ENCODE results near the gene RALGPS1. TPM values are rescaled to one million over a fixed set of nuclear protein-coding genes. Genes with fewer than 3 reads are reported as not detected.
A peak's percentile ranks its signal among the peaks of the same experiment; 100 is the strongest.

Gene RALGPS1
- total RNA-seq, 2 donors from 2014 or later: 7.6 to 18.5 TPM

DNA sequence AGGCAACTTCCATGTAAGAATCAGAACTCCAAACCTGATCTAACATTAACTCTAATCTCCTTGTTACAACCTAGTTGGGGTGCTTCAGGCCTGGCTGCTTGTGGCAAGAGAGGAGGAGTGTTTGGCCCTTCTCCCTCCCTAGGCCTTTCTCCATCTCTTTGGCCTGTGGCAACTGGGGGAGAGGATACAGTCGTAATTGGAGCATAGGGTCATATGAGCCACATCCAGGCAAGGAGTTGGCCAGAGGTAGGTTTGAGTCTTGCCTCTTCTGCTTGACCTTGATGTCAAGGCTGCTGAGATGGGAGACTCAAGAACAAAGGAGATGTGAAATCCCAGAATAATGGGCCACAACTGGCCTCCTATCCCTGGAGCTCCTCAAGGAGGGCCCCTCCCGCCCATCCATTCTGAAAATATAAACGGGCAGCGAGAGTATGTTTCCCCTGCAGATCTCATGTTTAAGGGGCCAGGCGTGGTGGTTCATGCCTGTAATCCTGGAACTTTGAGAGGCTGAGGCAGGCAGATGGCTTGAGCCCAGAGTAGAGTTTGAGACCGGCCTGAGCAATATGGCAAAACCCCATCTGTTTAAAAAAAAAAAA is 267.1 kb downstream of the RALGPS1 start:
- H3K36me3 ChIP-seq: no peaks in the 10 kb centered on the region
- no peaks in the 10 kb centered on the region for H3K9me3 ChIP-seq
- ATAC-seq (ENCODE audit: insufficient number of reproducible peaks, low FRiP score, low read depth) (no peak), DNase-seq (ENCODE audit: low spot score) (no peak)
- no peak overlapping the region for H3K27ac ChIP-seq
- TF ChIP-seq, protein P1, sequence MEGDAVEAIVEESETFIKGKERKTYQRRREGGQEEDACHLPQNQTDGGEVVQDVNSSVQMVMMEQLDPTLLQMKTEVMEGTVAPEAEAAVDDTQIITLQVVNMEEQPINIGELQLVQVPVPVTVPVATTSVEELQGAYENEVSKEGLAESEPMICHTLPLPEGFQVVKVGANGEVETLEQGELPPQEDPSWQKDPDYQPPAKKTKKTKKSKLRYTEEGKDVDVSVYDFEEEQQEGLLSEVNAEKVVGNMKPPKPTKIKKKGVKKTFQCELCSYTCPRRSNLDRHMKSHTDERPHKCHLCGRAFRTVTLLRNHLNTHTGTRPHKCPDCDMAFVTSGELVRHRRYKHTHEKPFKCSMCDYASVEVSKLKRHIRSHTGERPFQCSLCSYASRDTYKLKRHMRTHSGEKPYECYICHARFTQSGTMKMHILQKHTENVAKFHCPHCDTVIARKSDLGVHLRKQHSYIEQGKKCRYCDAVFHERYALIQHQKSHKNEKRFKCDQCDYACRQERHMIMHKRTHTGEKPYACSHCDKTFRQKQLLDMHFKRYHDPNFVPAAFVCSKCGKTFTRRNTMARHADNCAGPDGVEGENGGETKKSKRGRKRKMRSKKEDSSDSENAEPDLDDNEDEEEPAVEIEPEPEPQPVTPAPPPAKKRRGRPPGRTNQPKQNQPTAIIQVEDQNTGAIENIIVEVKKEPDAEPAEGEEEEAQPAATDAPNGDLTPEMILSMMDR (IDR thresholded peaks at IDR 0.05): no peak
- no peaks in the 10 kb centered on the region for H3K27me3 ChIP-seq (replicated peaks; ENCODE audit: insufficient read depth)
- H3K4me1 ChIP-seq (ENCODE audit: control insufficient read depth in 1 of 2, low read depth in 2 of 2): peaks cover 22 to 57% of the 10 kb centered on the region in 2 donors
- H3K4me3 ChIP-seq: no peak overlapping the region

DNA sequence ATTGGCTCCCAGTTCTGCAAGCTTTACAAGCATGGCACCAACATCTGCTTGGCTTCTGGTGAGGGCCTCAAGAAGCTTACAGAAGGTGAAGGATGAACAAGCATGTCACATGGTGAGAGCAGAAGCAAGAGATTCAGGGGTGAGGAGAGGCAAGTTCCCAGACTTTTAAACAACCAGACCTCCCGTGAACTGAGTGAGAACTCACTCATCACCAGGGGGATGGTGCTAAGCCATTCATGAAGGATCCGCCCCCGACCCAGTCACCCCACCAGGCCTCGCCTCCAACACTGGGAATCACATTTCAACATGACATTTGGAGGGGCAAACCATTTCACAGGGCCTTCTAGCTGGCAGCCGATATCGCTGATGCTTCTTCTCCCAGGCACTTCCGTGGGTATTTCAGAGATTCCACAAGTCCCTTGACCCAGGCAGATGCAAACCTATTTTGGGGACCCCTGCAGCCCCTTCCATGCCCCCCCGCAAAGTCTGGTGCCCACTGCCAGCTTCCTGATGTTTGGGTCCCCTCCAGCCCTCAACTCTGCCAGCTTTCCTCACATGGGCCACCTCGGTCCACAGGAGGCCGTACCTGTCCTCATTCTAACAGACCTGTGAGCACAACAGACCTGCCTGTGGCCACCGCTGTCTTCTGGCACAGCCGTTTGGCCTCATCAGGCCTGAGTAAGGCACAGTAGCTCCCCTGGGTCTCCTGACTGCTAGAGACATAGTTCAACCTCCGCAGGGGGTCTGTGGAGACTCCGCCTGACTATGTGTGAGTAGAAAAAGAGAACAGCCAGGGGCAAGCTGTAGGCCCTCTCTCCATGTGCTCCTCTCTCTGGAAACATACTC is 268.5 kb downstream of the RALGPS1 start:
- Histone ChIP-seq H3K27ac (no peak overlapping the region), H3K9me3 (no peaks in the 10 kb centered on the region)
- DNase-seq (ENCODE audit: low spot score): no peak

DNA sequence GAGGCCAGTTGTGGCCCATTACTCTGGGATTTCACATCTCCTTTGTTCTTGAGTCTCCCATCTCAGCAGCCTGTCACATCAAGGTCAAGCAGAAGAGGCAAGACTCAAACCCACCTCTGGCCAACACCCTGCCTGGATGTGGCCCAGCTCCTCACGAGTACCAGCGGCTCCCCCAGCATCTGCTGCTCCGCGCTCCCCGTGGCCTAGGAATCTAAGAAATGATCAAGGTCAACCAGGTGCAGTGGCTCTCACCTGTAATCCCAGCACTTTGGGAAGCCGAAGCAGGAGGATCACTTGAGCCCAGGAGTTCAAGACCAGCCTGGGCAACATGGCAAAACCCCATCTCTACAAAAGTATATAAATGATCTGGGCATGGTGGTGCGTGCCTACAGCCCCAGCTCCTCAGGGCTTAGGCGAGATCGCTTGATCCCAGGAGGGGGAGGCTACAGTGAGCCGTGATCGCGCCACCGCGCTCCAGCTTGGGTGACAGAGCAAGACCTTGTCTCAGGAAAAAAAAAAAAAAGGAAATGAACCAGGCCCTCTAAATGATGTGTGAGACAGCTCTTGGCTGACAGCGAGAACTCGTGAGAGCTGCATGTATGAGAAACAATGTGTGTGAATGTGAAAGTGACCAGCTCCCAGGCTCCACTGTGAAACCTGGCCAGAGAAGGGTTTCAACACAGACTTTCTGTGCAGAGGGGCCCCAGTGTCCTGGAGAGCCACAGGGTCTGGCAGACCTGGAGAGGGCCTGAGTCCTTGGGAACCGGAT is 269.4 kb downstream of the RALGPS1 start:
- peaks cover 28 to 69% of the 10 kb centered on the region in 2 donors for H3K4me1 ChIP-seq (ENCODE audit: control insufficient read depth in 1 of 2, low read depth in 2 of 2)
- peak overlapping the region; percentile 94 to 98 for H3K27ac ChIP-seq
- ATAC-seq (ENCODE audit: insufficient number of reproducible peaks, low FRiP score, low read depth): no peak
- TF ChIP-seq, protein P1 (IDR thresholded peaks at IDR 0.05): no peak
- no peaks in the 10 kb centered on the region for H3K36me3 ChIP-seq
- no peaks in the 10 kb centered on the region for H3K27me3 ChIP-seq (replicated peaks; ENCODE audit: insufficient read depth)
- DNase-seq (ENCODE audit: low spot score): no peak
- H3K4me3 ChIP-seq: no peak overlapping the region
- H3K9me3 ChIP-seq: no peaks in the 10 kb centered on the region

More for the DNA sequence above, 268.5 kb downstream of the RALGPS1 start:
- H3K4me1 ChIP-seq (ENCODE audit: control insufficient read depth in 1 of 2, low read depth in 2 of 2): peaks cover 28 to 70% of the 10 kb centered on the region in 2 donors
- no peak overlapping the region for H3K4me3 ChIP-seq
- no peaks in the 10 kb centered on the region for H3K27me3 ChIP-seq (replicated peaks; ENCODE audit: insufficient read depth)
- TF ChIP-seq, protein P1 (IDR thresholded peaks at IDR 0.05): no peak
- ATAC-seq (ENCODE audit: insufficient number of reproducible peaks, low FRiP score, low read depth): no peak
- H3K36me3 ChIP-seq: no peaks in the 10 kb centered on the region

DNA sequence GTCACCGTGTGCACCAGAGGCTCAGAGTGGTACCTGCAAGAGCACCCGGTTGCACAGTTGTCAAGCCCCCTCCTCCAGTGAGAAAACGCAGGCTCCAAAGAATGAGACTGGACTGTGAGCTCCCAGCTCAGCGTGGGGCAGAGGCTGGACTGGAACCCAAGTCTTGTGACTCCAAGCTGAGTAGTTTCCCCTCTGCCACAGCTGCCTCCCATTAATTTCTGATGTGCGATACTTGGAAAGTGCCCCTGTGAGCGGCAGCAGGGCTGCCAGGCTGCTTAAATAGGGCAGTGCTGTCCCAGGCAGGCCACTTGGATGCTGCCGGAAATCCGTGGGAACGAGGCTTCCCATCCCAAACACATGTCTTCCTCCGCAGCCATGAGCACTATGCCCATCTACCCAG is 270.1 kb downstream of the RALGPS1 start:
- peaks cover 21 to 62% of the 10 kb centered on the region in 2 donors for H3K4me1 ChIP-seq (ENCODE audit: control insufficient read depth in 1 of 2, low read depth in 2 of 2)
- ATAC-seq (ENCODE audit: insufficient number of reproducible peaks, low FRiP score, low read depth): no peak
- H3K9me3 ChIP-seq: no peaks in the 10 kb centered on the region
- TF ChIP-seq, protein P1 (IDR thresholded peaks at IDR 0.05): no peak
- DNase-seq (ENCODE audit: low spot score): no peak
- H3K27me3 ChIP-seq (replicated peaks; ENCODE audit: insufficient read depth): no peaks in the 10 kb centered on the region
- H3K36me3 ChIP-seq: no peaks in the 10 kb centered on the region
- peak overlapping the region; percentile 94 to 98 for H3K27ac ChIP-seq
- no peak overlapping the region for H3K4me3 ChIP-seq

DNA sequence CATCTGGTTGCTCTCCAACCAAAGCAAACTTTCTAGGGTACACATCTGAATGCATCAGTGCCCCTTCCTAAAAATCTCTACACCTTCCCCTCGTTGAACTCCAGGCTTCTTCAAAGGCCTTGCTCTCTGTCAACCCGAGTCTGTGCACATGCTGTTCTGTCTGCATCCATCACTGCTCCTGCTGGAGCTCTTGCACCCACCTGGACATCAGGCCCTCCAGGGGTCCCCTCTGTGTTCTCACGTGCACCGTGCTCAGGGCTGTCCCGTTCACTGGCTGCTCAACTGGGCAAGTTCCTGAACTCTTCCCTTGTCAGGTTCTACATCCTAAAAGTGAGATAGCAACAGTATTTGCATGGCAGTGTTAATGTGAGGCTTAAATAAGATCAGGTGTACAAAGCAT is 270.6 kb downstream of the RALGPS1 start:
- H3K4me1 ChIP-seq (ENCODE audit: control insufficient read depth in 1 of 2, low read depth in 2 of 2): peaks cover 18 to 57% of the 10 kb centered on the region in 2 donors

More for the DNA sequence above, 270.6 kb downstream of the RALGPS1 start:
- DNase-seq (ENCODE audit: low spot score): no peak
- ATAC-seq (ENCODE audit: insufficient number of reproducible peaks, low FRiP score, low read depth): no peak
- Histone ChIP-seq H3K36me3 (no peaks in the 10 kb centered on the region), H3K4me3 (no peak overlapping the region), H3K27me3 (replicated peaks; ENCODE audit: insufficient read depth) (no peaks in the 10 kb centered on the region), H3K27ac (peak overlapping the region; percentile 94 to 98), H3K9me3 (no peaks in the 10 kb centered on the region)
- TF ChIP-seq, protein P1 (IDR thresholded peaks at IDR 0.05): no peak
